GM06990 (cell line): ENCODE results near the gene SLC7A10.

Experiments
- DNase-seq: peaks from one replicate; pipeline ENCODE4 v3.0.0-alpha.2; 2011; ENCODE audit not compliant: insufficient read length; ENCODE audit errors: extremely low read depth
- H3K27me3 ChIP-seq: replicated peaks from 2 replicates; pipeline ENCODE4 v1.6.0; 2011; ENCODE audit warnings: low read length; ENCODE audit not compliant: control insufficient read depth, insufficient read depth
- H3K36me3 ChIP-seq: 2 replicates; pipeline ENCODE4 v1.5.1; 2011; ENCODE audit warnings: low read length; ENCODE audit not compliant: control insufficient read depth, insufficient read depth
- H3K4me3 ChIP-seq: replicated peaks from 2 replicates; pipeline ENCODE4 v1.5.1; 2011; ENCODE audit warnings: low read depth, mild to moderate bottlenecking, control low read depth, low read length
- TF ChIP-seq, protein P1 (sequence below): IDR thresholded peaks from 2 replicates; pipeline ENCODE4 v1.5.1; 2011; ENCODE audit warnings: low read length, control low read depth, mild to moderate bottlenecking, inconsistent platforms; ENCODE audit not compliant: insufficient read depth, poor library complexity, severe bottlenecking

SLC7A10 gene

GRCh38 chr19:33234736-33235135 is 9.1 kb upstream of the SLC7A10 start:
- Histone ChIP-seq H3K4me3 (no peak overlapping the region), H3K27me3 (no peaks in the 10 kb centered on the region), H3K36me3 (no peaks in the 10 kb centered on the region)
- TF ChIP-seq, protein P1, sequence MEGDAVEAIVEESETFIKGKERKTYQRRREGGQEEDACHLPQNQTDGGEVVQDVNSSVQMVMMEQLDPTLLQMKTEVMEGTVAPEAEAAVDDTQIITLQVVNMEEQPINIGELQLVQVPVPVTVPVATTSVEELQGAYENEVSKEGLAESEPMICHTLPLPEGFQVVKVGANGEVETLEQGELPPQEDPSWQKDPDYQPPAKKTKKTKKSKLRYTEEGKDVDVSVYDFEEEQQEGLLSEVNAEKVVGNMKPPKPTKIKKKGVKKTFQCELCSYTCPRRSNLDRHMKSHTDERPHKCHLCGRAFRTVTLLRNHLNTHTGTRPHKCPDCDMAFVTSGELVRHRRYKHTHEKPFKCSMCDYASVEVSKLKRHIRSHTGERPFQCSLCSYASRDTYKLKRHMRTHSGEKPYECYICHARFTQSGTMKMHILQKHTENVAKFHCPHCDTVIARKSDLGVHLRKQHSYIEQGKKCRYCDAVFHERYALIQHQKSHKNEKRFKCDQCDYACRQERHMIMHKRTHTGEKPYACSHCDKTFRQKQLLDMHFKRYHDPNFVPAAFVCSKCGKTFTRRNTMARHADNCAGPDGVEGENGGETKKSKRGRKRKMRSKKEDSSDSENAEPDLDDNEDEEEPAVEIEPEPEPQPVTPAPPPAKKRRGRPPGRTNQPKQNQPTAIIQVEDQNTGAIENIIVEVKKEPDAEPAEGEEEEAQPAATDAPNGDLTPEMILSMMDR, result no peak
- no peak for DNase-seq

GRCh38 chr19:33234092-33234491 is 8.4 kb upstream of the SLC7A10 start:
- DNase-seq, result no peak
- H3K4me3 ChIP-seq, result no peak overlapping the region
- TF ChIP-seq, protein P1, result no peak

GRCh38 chr19:33233056-33233873 is 7.6 kb upstream of the SLC7A10 start:
- Histone ChIP-seq H3K27me3 (no peaks in the 10 kb centered on the region), H3K4me3 (no peak overlapping the region), H3K36me3 (no peaks in the 10 kb centered on the region)
- TF ChIP-seq, protein P1, result no peak
- DNase-seq, result no peak

More at GRCh38 chr19:33234092-33234491, 8.4 kb upstream of the SLC7A10 start:
- no peaks in the 10 kb centered on the region for H3K27me3 ChIP-seq
- no peaks in the 10 kb centered on the region for H3K36me3 ChIP-seq

GRCh38 chr19:33232656-33233055 is 7.0 kb upstream of the SLC7A10 start:
- H3K27me3 ChIP-seq, result no peaks in the 10 kb centered on the region
- no peak for DNase-seq
- no peaks in the 10 kb centered on the region for H3K36me3 ChIP-seq
- H3K4me3 ChIP-seq, result no peak overlapping the region
- TF ChIP-seq, protein P1, result no peak

DNA sequence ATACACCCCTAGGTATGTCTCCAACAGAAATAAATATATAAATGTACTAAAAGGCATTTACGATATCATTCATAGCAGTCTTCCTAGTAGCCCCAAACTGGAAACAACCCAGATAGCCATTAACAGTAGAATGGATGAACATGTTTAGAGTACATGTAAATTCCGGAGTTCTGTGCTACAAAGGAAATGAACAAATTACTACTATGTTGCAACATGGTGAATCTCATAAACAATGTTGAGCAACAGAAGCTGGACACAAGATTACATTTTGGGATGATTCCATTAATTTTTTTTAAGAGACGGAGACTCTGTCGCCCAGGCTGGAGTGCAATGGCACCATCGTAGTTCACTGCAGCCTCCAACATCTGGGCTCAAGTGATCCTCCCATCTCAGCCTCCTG is 5.9 kb upstream of the SLC7A10 start:
- TF ChIP-seq, protein P1, result no peak
- no peak for DNase-seq
- Histone ChIP-seq H3K36me3 (no peaks in the 10 kb centered on the region), H3K27me3 (no peaks in the 10 kb centered on the region), H3K4me3 (no peak overlapping the region)
